Mesodermal cell (in vitro differentiated cells): ENCODE results near the gene ABHD8.

Experiments
- H3K27ac ChIP-seq: 2 replicates; pipeline ENCODE4 v1.7.0; 2013; ENCODE audit warnings: mild to moderate bottlenecking, low read depth, low read length, moderate library complexity; ENCODE audit not compliant: severe bottlenecking
- H3K36me3 ChIP-seq: 2 replicates; pipeline ENCODE4 v1.7.1; 2013; ENCODE audit warnings: mild to moderate bottlenecking, low read length, moderate library complexity; ENCODE audit not compliant: control insufficient read depth, insufficient read depth
- H3K4me1 ChIP-seq: one replicate; pipeline ENCODE4 v1.7.1; 2013; ENCODE audit warnings: mild to moderate bottlenecking, low read length; ENCODE audit not compliant: insufficient read depth, control insufficient read depth, poor library complexity, severe bottlenecking
- H3K4me3 ChIP-seq: 2 replicates; pipeline ENCODE4 v1.7.0; 2013; ENCODE audit warnings: low read length, control low read depth, mild to moderate bottlenecking; ENCODE audit not compliant: insufficient read depth, poor library complexity, severe bottlenecking; ENCODE audit errors: extremely low read depth
- H3K9me3 ChIP-seq: 2 replicates; pipeline ENCODE4 v1.7.1; 2013; ENCODE audit warnings: mild to moderate bottlenecking, low read length, moderate library complexity; ENCODE audit not compliant: control insufficient read depth
- WGBS, 2 experiments: methylation state at CpG; one replicate each; pipeline ENCODE4 v1.1.5; 2013; ENCODE audit warnings: missing lambda C conversion rate in 2 of 2; ENCODE audit not compliant: insufficient coverage in 2 of 2; 5-methylcytosine and 5-hydroxymethylcytosine counted together

The ABHD8 gene

DNA sequence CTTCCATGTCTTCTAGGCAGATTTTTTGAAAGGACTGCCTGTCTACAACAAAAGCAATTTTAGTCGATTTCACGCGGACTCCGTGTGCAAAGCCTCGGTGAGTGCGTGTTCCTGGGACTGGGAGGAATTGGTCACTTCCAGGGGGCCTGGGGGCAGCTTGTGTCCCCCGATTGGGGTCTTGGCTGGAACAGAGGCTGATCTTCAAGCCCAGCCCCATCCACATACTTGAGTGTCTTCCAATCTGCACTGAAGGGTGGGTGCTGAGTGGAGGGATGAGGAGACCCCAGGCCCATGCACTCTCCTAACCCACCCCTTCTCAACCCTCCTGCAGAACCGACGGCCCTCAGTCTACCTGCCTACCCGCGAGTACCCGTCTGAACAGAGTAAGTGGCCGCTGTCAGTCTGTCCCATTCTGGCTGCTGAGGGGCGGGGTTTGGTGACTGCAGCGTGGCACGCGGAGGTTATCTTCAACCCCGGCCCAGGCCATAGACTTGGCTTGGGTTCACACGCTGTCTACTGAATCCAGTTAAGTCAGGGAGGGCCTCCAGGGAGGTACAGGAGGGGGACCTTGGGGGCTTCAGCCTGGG, 10.9 kb upstream of the ABHD8 start:
- peaks cover 20% of the 10 kb centered on the region for H3K4me1 ChIP-seq
- 98% methylated on average over 14 to 18 of the region's 19 CpGs for WGBS, 2 experiments
- no peak overlapping the region for H3K27ac ChIP-seq
- H3K9me3 ChIP-seq = no peaks in the 10 kb centered on the region
- H3K4me3 ChIP-seq = no peak overlapping the region
- peaks cover 66% of the 10 kb centered on the region for H3K36me3 ChIP-seq

DNA sequence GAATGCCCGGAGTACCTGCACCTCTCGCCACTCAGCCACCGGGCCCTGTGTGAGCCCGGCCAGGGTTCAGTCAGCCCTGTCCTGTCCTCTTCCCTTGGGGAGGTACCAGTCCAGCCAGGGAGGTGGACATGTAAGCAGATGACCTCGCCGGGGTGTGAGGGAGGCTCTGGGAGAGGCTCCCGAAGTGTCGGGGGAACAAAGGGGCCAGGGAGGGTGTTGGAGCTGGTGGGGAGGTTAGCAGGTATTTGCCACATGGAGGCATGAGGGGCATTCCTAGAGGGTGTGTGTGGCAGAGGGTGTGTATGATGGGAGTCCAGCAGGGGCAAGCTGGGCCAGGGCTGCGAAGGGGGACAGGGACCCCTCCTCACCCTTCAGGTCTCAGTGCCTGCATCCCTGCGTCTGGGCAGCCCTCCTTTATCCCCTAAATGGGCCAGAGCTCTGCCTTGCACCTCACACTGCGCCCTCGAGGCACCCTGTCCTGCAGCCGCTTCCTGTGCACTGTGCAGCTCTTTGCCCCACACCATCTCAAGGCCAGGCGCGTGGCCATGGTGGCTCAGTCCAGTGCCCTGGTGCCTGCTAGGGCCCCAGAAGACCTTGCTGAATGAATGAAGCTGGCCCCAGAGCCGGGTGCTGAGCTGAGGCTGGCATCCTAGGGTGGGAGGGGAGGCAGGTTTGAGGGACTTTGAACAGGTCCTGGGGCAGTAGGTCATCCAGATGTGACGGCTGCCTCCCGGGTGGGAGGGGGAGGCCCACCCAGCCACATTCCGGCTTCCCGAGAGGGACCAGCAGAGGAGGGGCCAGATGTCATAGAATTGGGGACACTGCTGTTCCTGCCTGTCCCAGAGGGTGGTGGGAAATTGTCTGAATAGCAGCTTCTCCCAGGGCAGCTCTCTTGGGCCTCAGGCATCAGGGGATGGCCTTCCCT, 9.2 kb upstream of the ABHD8 start:
- peaks cover 22% of the 10 kb centered on the region for H3K4me1 ChIP-seq
- WGBS, 2 experiments = 93% methylated on average over 17 to 19 of the region's 20 CpGs
- H3K4me3 ChIP-seq = no peak overlapping the region
- no peak overlapping the region for H3K27ac ChIP-seq
- peaks cover 54% of the 10 kb centered on the region for H3K36me3 ChIP-seq
- no peaks in the 10 kb centered on the region for H3K9me3 ChIP-seq

DNA sequence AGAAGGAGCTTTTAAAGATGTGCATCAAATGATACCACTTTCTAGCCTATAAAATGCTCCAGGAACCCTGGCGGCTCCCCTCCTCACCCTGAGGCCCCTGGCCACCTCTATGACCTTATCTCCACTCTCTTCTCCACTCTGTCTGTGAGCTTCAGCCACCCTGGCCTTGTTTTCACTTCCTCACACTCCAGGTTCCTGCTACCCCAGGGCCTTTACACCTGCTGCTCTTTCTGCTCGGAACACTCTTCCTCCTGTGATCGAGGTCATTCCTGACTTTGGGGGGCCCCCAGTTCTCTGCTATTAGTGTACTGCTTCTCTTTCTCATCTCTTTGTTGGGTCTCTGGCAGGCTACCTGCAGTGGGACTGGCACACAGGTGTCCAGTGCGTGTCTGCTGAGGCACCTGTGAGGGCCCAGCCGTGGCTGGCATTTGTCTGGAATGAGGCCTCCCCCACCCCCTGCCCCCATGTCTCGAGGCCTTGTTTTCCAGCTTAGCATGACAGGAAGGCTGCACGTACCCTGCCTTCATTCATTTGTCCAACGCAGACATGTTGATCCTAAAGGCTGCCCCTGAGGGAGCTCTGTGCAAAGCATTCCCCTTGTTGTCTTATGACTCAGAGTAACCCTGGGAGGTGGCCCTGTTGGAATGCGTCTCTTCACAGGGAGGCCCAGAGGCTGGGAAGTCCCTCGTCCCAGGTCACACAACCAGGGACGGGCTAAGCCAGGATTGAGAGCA, 8.4 kb upstream of the ABHD8 start:
- H3K4me3 ChIP-seq = no peak overlapping the region
- peaks cover 47% of the 10 kb centered on the region for H3K36me3 ChIP-seq
- WGBS, 2 experiments = 85 to 89% methylated on average over 10 to 11 of the region's 11 CpGs
- peak overlapping the region; percentile 33 for H3K27ac ChIP-seq
- no peaks in the 10 kb centered on the region for H3K9me3 ChIP-seq
- H3K4me1 ChIP-seq = peaks cover 22% of the 10 kb centered on the region

DNA sequence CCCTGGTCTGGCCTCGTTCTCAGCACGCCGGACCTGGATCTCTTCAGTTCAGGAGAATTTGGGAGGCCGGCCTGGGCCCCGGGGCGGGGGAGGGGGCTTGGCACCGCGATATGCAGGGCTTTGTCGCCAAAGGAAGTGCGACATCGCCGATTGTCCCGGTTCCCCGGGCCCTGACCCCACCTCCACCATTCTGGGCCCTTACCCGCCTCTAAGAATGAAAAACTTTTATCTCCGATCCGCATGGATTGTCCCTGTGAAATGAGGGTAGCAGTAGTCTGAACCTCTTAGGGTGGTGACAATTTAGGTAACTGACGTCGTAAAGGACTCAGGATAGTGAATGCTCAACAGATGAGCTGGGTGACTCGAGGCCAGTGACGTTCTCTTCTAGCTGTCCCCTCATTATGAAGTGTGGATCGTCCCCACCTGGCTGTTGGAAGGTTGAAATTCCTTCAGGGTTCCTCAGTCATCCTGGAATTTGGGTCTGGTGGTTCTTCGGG, 6.8 kb upstream of the ABHD8 start:
- peak overlapping the region; percentile 97 for H3K4me3 ChIP-seq
- WGBS, 2 experiments = 4 to 5% methylated on average over 11 to 14 of the region's 23 CpGs
- peaks cover 25% of the 10 kb centered on the region for H3K4me1 ChIP-seq
- H3K9me3 ChIP-seq = no peaks in the 10 kb centered on the region
- H3K27ac ChIP-seq = peak overlapping the region; percentile 72
- H3K36me3 ChIP-seq = peaks cover 33% of the 10 kb centered on the region

DNA sequence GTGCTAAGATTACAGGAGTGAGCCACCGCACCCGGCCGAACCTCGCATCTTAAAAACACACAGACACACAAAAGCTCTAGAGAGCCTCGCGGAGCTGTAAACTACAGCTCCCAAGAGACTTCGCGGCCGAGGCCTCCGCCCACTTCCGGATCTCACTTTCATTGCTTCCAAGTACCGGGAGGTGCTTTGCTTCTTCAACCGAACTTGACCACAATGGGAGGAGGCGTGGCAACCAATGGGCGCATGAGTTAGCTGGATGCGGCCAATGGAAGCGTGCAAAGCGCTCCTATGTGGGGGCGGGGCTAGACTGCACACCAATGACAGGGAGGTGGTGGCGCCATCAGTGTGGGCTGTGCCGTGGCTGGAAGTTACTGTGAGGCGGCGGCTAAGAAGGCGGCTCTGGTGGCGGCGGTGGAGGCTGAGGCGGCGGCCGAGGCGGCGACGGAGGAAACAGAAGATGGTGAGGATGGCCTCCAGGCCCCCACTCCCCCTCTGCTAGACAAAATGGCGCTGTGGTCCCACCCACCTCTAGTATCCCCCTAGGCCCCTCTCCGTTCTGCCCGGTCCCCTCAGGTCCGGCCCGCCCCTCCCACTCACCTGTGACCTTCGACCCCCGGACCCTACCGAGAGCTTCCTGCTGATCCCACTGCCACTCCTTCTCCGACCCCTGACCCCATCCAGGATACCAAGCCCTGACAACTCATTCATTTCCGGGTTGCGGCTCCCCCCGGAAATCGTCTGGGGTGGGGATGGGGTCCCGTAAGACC, 6.2 kb upstream of the ABHD8 start, which contains the start of gene DDA1:
Gene DDA1, plus strand, starts transcription at position 366 of the 767 bp plus-strand sequence. Its CDS starts 92 bp downstream, at position 458.
- 0 to 1% methylated on average over 39 to 42 of the region's 46 CpGs for WGBS, 2 experiments
- Histone ChIP-seq H3K27ac (peak within 1 kb of the TSS; percentile 72), H3K9me3 (no peaks in the 10 kb centered on the region), H3K36me3 (peaks cover 27% of the 10 kb centered on the region), H3K4me3 (peak within 1 kb of the TSS; percentile 97), H3K4me1 (peaks cover 25% of the 10 kb centered on the region)

DNA sequence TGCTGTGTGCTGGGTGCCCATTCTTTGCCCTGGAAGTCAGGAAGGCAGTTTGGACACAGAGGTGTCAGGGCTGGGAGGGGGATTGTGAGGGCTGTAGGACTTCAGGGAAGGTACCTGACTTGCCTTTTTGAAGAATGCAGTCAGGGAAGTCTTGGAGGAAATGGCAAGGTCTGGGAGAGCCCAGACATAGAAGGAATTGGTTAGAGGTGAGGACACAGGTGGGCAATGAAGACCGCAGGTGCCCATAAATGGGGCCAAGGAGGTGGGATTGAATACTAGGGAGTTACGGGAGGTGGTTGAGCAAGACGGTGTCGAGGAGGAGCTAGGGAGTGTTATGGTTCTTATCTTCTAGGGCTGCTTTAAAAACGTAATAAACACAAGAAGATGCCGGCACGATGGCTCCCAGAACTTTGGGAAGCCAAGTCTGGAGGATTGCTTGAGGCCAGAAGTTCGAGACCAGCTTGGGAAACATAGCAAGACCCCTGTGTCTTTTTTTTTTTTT, 4.7 kb upstream of the ABHD8 start:
- 95 to 100% methylated on average over 6 to 7 of the region's 8 CpGs for WGBS, 2 experiments
- Histone ChIP-seq H3K36me3 (peaks cover 13% of the 10 kb centered on the region), H3K4me1 (peaks cover 26% of the 10 kb centered on the region), H3K9me3 (no peaks in the 10 kb centered on the region), H3K4me3 (no peak overlapping the region), H3K27ac (no peak overlapping the region)

DNA sequence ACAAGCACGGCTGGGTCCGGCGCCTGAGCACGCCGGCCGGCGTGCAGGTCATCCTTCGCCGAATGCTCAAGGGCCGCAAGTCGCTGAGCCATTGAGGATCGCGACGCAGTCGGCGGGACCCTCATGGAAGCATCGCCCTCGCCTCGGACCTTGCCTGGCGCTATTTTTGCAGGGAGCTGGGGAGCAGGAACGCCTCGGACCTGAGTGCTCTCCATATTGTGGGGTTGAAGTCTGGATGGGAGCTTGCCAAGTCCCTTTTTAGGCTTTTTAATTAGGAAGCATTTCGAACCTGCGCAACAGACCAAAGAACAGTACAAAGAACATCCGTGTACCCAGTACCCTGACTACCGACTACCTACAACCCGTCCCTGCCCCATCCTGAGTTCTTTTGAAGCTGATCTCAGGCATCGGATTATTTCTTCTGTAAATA, 3.1 kb upstream of the ABHD8 start:
- Histone ChIP-seq H3K4me3 (peak overlapping the region; percentile 76), H3K36me3 (peaks cover 14% of the 10 kb centered on the region), H3K9me3 (no peaks in the 10 kb centered on the region), H3K27ac (peak overlapping the region; percentile 72), H3K4me1 (peaks cover 11% of the 10 kb centered on the region)
- WGBS, 2 experiments = 4 to 5% methylated on average over 23 to 24 of the region's 28 CpGs

DNA sequence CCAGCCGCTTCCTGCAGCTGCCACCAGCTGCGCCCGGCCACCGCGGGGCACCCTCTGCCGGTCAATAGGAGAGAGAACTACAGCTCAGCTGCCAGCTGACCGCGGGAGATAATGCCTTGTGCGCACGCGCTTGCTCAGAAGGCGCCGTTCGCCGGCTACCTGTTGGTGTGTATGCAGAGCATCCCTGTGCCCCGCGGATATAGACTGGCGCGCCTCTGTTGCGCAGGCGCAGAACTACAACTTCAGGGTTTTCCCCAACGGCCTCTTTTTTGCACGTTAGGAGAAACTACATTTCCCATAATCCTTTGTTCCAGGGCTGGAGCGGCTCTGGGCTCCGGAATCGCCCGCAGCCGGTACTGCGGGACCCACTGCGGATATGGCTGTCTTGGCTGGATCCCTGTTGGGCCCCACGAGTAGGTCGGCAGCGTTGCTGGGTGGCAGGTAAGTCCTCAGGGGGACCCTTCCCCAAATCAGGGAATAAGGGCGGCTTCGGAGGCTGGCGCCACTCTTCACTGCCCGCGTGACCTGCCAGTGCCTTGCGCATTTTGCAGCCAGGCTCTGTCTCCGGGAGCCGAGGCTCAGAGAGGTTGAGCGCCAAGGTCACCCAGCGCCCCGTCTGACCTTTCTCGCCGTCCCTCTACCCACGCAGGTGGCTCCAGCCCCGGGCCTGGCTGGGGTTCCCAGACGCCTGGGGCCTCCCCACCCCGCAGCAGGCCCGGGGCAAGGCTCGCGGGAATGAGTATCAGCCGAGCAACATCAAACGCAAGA, 2.5 kb upstream of the ABHD8 start, which contains the start of gene MRPL34:
Gene MRPL34, plus strand, starts transcription at position 356 of the 768 bp plus-strand sequence. Its CDS starts 21 bp downstream, at position 377.
- 0% methylated on average over 53 to 55 of the region's 55 CpGs for WGBS, 2 experiments
- Histone ChIP-seq H3K4me1 (peaks cover 9% of the 10 kb centered on the region), H3K9me3 (no peaks in the 10 kb centered on the region)

DNA sequence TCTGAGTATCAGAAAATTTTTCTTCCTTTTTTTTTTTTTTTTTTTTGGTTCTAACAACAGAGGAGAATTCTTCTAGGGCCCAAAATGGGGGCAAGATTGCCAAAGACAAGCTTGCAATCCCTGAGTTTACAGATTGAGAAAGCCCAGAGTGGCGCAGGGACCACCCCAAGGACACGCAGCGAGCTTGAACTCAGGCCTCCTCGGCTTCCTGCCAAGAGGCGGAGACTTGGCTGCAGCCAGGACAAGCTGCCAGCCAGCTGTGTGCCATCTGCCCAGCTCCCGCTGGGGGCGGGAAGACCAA, 1.9 kb upstream of the ABHD8 start:
- H3K36me3 ChIP-seq = peaks cover 8% of the 10 kb centered on the region
- WGBS, 2 experiments = 10 to 17% methylated on average over 7 of the region's 7 CpGs
- no peak overlapping the region for H3K27ac ChIP-seq
- peak overlapping the region; percentile 76 for H3K4me3 ChIP-seq
- H3K4me1 ChIP-seq = peaks cover 9% of the 10 kb centered on the region
- H3K9me3 ChIP-seq = no peaks in the 10 kb centered on the region

More for the DNA sequence above, 2.5 kb upstream of the ABHD8 start, which contains the start of gene MRPL34:
- peaks cover 13% of the 10 kb centered on the region for H3K36me3 ChIP-seq
- H3K4me3 ChIP-seq = peak within 1 kb of the TSS; percentile 76
- H3K27ac ChIP-seq = peak within 1 kb of the TSS; percentile 72
